Upper lobe of left lung (tissue), 4 donors: ENCODE measurements around the gene GOLGA3.

Experiments
- CTCF ChIP-seq, 6 experiments: fragments of 450-650 bp in 4 of 6; fragments of 200-600 bp in 2 of 6; sonication (generic) in 2 of 6; IDR thresholded peaks; one replicate each; pipeline ENCODE4 v1.5.1; 2016 to 2019; ENCODE audit warnings: antibody characterized with exemption in 6 of 6
- POLR2A ChIP-seq, 4 donors: fragments of 450-650 bp; IDR thresholded peaks; one replicate each; pipeline ENCODE4 v1.5.1; 2016 to 2017; ENCODE audit warnings: antibody characterized with exemption in 4 of 4, mild to moderate bottlenecking in 2 of 4
- POLR2AphosphoS5 ChIP-seq, 2 donors: sonication (generic); formaldehyde crosslinking; IDR thresholded peaks; one replicate each; pipeline ENCODE4 v1.5.1; 2017; ENCODE audit warnings: antibody characterized with exemption in 2 of 2

GRCh38 chr12:132754160-132754932 lies 74.3 kb downstream of the GOLGA3 start:
- no peak for TF ChIP-seq POLR2AphosphoS5 (IDR thresholded peaks at IDR 0.05)
- no peak for TF ChIP-seq CTCF (IDR thresholded peaks at IDR 0.05)
- TF ChIP-seq POLR2A (IDR thresholded peaks at IDR 0.05) = no peak
